A549 treated with GW870086 at 1 μM for 4 hours (cell line): ENCODE data around the gene MRPS9. TPM values are rescaled to one million over a fixed set of nuclear protein-coding genes. Genes with fewer than 3 reads are reported as not detected.

Experiments
- total RNA-seq: library from RNA; stranded (reverse); fragments of 200-300 nt; extraction: Qiagen RNA extraction; gene quantifications from 5 replicates; pipeline ENCODE4 v1.2.3, GENCODE V29; 2022; ENCODE audit warnings: low read depth

MRPS9 gene
- total RNA-seq, result 29.0 to 33.1 TPM (median 31.2 TPM) in 5 replicates

DNA sequence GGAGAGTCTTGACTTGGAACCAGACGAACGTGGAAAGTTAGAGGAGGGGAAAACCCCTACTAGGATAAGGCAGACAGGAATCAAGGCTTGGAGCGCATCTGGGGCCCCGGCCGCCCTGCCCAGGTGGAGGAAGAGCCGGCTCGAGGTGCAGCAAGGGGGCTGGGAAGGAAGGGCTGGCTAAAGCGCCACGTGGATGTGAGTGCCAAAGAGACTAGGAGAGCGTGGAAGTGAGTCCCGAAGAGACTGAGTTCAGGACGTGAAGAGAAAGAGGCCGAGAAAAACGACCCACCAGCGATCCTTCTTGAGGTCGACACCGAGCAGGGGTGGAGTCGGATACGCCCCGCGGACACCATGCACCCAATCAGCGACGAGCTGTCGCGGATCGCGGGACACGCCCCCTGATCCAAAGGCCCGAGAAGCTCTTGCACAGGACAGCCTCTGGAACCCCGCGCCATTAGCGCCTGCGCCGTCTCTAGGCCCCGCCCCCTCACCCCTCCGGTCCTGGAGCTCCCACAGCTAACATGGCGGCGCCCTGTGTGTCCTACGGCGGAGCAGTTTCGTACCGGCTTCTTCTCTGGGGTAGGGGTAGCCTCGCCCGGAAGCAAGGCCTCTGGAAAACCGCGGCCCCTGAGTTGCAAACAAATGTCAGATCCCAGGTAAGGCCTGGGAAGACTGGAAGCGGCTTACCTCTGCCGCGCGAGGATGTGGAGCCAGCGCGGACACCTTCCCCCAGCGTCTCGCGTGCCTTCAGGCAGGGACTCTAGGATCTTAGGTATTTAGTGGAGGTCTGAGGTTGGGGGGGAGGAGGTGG lies at the start of gene MRPS9:
MRPS9 (plus strand) TSS at position 498 of the 811 bp plus-strand sequence; CDS start at position 522, 24 bp downstream.

Other genes with a start within 250 kb of the MRPS9 start
- gene POU3F3, start 184.0 kb upstream of the MRPS9 start, total RNA-seq, result not detected in 5 replicates
- not detected in 5 replicates for gene GPR45, start 203.7 kb downstream of the MRPS9 start, total RNA-seq